ENCODE results near the gene HYDIN.
"Not testable (repeated sequence)": the region's sequence is repeated elsewhere in the genome, so short reads cannot be mapped to it uniquely, and the experiment has no call there.

HYDIN gene

DNA sequence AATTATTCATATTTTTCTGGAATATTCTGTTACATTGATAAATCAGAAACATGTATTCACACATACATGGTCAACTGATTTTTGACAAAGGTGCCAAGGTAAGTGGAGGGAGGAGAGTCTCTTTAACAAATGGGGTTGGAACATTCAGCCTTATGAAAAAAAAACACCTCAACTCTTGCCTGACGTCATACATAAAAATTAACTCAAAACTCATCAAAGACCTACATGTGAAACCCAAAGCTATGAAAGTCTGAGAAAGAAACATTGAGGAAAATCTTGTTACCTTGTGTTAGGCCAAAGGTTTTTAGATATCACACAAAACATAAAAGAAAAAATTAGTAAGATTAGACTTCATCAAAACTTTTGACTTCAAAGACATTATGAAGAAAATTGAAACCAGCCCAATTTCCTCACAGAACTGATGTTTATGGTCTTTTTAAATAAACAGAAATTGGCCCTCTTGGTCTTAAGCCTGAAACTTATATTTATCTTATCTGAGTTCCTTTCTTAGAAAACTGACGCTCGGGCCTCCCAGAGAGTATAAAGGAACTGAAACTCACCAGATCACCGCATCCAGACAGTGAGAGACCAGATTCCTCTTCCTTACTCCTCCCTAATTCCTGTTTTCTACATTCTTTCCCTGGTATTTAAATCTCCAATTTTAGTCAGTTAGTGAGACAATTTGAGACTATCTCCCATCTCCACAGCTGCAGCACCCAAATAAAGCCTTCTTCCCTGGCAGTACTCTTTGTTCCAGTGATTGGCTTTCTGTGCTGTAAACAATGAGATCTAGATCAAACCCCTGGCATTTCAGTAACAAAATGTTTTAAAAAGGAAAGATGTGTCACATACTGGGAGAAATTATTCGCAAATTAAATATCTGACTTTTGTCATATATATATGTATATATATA, 4.0 kb downstream of the HYDIN start:
- no peak for DNase-seq (ENCODE audit: low read depth in 2 of 2, low spot score in 1 of 2)

DNA sequence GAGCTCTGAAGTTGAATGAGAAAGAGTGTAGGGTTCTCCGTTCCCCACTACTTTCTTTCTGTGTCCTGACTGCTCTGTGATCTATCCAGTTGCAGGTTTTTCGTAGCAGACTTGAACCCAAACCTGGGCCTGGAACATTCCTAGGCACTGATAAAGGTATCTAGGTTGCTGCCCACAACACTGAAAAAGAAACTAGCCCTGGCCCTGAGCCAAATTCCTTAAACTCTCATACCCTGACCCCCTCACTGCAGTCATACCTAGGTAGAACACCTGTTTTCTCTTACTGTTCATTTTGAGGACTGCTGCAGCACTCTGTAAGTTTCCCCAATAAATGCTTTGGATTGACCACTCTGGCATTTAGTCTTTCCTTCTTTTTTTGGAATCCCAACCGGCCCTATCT, 5.4 kb downstream of the HYDIN start:
- no peak for DNase-seq (ENCODE audit: low read depth in 2 of 2, low spot score in 1 of 2)

DNA sequence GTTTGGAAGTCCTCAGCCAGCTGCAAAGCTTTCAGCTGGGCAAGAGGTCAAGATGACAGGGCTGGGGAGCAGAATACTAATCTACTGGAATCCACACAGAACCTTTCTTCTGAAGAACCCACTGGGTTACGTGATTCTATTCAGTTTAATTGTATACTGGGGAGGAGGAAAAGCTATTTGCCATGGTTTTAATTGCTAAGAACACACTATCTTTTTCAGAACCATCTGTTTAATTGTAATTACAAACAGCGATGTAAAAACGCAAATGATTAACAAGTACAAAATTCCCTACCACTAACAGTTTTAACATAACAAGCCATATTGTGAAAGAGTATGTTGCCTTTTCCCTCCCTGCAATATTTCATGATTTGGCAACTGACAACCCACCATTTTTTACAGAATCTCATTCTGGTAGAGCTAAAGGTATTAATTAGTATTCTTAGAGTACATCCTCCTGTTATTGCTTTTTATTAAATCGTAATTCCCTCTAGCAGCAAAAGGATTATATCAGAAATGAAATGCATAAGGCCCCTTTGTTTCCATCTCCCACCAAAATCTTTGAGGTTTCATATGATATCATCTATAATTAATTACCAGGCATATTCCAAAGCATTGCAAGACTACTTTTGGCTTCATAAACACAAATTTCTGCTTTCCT, 12.1 kb downstream of the HYDIN start:
- no peak for DNase-seq (ENCODE audit: low read depth in 2 of 2, low spot score in 1 of 2)

GRCh38 chr16:71217506-71217905, 13.0 kb downstream of the HYDIN start:
- no peak for DNase-seq (ENCODE audit: low read depth in 2 of 2, low spot score in 1 of 2)

GRCh38 chr16:71216714-71217113, 13.8 kb downstream of the HYDIN start:
- DNase-seq (ENCODE audit: low read depth in 2 of 2, low spot score in 1 of 2), result no peak

- DNase-seq (ENCODE audit: low read depth in 2 of 2, low spot score in 1 of 2), result no peak
Measured at GRCh38 chr16:71214746-71215381, 15.7 kb downstream of the HYDIN start.

GRCh38 chr16:71205482-71206131, 24.9 kb downstream of the HYDIN start:
- no peak for DNase-seq (ENCODE audit: low read depth in 2 of 2, low spot score in 1 of 2)

DNA sequence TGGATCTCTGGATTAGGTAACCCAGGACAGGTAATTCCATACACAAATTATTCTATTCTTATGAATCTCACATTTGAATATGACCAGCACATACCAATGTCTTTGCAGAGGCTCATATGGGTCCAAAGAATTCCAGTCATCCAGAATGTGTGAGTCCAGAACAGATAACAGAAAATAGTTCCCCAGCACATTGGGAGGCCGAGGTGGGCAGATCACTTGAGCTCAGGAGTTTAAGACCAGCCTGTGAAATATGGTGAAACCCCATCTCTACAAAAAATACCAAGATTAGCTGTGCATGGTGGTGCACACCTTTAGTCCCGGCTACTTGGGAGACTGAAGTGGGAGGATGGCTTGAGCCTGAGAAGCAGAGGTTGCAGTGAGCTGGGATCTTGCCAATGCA, 26.9 kb downstream of the HYDIN start:
- no peak for DNase-seq (ENCODE audit: low read depth in 2 of 2, low spot score in 1 of 2)

DNA sequence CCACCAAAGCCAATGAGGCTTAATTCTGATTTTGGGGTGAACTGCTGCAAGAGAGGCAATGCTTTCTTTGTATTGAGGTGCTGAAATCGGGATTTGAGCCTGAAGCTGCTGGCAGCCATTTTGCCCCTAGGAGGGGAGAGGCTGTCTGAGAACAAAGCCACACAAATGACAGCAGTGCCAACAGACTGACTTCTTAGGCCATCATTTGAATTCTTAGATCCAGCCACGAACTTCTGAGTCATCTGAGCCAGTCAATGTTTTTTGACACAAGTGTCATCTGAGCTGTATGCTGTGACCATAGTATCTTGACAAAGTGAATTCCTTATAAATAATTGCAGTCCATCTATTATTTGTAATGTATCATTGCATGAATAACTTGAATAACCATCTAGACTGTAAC, 29.0 kb downstream of the HYDIN start:
- DNase-seq (ENCODE audit: low read depth in 2 of 2, low spot score in 1 of 2), result no peak

- no peak for DNase-seq (ENCODE audit: low read depth in 2 of 2, low spot score in 1 of 2)
Measured at GRCh38 chr16:71201054-71201453, 29.5 kb downstream of the HYDIN start.

DNA sequence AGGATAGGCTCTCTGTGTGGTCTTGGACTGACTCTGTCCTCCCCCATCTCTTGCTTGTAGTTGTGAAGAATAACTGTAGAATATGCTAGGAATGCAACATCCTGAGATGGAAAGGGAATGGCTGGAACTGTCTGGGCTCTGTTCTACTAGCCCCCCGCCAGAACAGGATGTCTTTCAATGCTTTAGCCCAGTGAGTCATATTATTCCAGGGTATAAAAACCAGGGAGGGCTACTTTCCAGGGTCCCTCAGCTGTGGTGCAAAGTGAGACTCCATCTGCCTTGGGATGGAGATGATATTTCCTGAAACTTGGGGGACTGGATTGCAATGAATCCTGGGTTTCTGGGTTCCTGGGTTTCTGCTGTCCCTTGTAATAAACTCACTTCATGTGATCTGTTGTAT, 32.1 kb downstream of the HYDIN start:
- no peak for DNase-seq (ENCODE audit: low read depth in 2 of 2, low spot score in 1 of 2)

GRCh38 chr16:71192387-71192786, 38.1 kb downstream of the HYDIN start:
- DNase-seq (ENCODE audit: low read depth in 2 of 2, low spot score in 1 of 2), result no peak

DNA sequence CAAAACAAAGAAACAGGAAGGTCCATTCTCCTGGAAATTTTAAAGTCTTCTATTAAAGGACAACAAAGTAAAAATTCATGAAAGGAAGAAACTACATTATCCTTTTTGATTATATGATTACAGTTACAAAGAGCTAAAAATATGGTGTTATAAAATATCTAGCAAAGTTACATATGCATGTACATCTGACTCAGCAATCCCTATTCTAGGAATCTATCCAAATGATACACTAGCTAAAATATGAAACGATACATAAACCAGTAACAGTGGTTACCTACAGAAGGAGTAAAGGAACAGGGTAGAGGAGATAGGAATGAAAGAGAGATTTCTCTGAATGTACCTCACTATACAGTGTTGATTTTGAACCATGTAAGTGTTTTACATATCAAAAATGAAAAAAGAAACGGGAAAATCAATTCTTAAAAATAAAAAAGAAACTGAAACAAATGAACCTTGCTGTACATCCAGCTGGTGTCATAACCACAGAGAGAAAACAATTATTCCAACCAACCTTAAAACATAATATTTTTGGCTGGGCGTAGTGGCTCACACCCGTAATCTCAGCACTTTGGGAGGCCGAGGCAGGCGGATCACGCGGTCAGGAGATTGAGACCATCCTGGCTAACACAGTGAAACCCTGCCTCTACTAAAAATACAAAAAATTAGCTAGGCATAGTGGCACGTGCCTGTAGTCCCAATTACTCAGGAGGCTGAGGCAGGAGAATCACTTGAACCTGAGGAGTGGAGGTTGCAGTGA, 41.4 kb downstream of the HYDIN start:
- DNase-seq (ENCODE audit: low read depth in 2 of 2, low spot score in 1 of 2), result no peak

GRCh38 chr16:71185347-71185746, 45.2 kb downstream of the HYDIN start:
- no peak for DNase-seq (ENCODE audit: low read depth in 2 of 2, low spot score in 1 of 2)

DNA sequence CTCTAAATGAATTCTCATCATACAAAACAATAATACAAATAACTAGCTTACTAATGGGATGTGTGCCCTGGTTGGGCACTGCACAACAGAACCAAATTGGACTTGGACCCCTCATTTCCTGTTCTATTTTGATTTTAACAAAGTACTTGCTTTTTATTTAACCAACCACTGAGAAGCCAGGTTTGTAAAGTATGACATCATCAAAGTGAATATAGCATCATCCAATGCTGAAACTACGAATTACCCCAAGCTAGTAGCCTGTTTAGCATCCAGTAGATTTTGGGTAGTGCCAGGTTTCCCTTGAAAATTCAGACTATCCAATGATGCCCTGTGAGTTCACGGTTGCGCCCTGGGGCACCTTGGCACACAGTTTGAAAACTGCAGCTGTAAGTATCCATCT, 51.0 kb downstream of the HYDIN start:
- DNase-seq (ENCODE audit: low read depth in 2 of 2, low spot score in 1 of 2), result no peak

DNA sequence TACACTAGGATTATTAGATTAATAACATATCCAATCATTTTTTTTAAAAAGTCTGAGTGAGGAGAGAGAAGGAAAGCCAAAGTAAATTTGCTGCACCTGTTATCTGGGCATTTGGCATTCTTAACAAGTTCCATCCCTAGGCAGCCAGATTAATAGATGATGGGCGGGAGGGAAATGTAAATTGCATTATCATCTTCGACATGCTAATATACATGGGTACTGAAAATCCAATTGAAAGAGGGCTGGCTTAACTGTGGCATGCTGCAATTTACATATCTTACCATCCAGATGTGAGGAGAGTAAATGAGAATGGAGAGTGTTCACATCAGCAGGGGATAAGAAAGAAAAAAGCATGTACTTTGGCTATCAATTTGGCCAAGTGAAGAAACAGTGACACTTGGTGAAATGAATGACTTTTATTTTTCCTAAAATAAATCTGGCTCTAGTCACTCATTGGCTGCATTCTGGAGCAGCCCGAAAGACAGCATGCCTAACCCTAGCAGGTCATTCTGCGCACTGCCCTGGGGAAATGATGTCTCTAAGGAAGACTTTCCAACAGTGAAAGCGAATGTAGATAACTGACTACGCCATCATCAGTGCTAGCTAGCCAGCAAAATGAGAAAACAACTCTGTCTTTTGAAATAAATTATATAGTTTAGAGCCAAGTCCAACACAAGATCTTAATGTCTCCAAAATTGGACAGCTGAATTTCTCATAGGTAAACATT, 57.9 kb downstream of the HYDIN start:
- DNase-seq (ENCODE audit: low read depth in 2 of 2, low spot score in 1 of 2), result no peak

DNA sequence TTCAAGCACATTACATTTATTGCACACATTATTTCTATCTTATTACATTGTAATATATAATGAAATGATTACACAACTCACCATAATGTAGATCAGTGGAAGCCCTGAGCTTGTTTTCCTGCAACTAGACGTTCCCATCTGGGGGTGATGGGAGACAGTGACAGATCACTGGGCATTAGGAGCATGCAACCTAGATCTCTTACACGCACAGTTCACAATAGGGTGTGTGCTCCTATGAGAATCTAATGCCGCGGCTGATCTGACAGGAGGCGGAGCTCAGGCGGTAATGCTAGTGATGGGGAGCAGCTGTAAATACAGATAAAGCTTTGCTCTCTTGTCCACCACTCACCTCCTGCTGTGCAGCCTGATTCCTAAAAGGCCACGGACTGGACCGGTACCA, 69.5 kb downstream of the HYDIN start:
- DNase-seq (ENCODE audit: low read depth in 2 of 2, low spot score in 1 of 2), result not testable (repeated sequence)

GRCh38 chr16:71157278-71157677, 73.2 kb downstream of the HYDIN start:
- DNase-seq (ENCODE audit: low read depth in 2 of 2, low spot score in 1 of 2), result not testable (repeated sequence)

DNA sequence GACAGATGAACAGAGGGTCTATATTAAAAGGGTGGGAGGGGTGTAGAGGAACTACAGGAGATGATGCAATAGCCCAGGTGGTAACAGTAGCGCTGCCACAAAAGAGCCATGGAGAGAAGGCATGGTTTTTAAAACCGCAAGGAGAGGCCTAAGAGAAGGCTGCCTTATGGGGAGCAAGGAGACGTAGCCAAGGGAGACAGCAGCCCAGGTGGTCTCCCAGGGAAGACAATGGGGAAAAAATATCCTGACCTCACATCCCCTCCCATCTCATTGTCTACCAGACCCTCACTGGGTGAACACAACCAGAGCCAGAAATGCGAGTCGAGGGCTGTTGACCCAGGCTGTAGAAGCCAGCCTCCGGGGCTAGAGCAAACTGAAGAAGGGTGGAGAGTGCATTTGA, 77.2 kb downstream of the HYDIN start:
- DNase-seq (ENCODE audit: low read depth in 2 of 2, low spot score in 1 of 2), result not testable (repeated sequence)

DNA sequence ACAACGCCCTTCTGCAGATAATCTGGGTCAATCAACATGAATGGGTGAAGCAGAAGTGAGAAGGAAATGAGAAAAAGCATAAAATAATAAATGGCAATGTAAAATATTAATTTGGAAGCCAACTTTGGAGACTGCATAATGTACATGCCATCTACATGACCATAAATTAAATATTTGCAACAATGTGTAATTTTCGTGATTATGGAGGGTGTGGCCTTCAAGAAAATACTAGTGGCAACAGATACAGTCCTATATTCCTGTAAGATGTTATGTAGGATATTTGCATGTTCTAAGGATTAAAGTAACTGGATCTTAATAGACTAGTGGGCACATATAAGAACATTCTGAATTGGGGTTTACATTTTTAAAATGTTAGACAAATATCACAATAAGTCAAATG, 78.9 kb downstream of the HYDIN start:
- DNase-seq (ENCODE audit: low read depth in 2 of 2, low spot score in 1 of 2), result not testable (repeated sequence)
